Upper lobe of right lung (tissue), 1 donor: ENCODE measurements around the gene ANTKMT. TPM values are rescaled to one million over a fixed set of nuclear protein-coding genes. Genes with fewer than 3 reads are reported as not detected.

ENCODE experiments used
- ATAC-seq: fragments of 200-7000 bp; cut with Tn5 transposase; one replicate; pipeline ENCODE4 v1.9.1; 2020; ENCODE audit warnings: mild to moderate bottlenecking, moderate library complexity
- DNase-seq: peaks from one replicate; pipeline ENCODE4 v3.0.0-alpha.2; 2020
- H3K27ac ChIP-seq: fragments of 200-600 bp; one replicate; pipeline ENCODE4 v1.8.0; 2022
- H3K27me3 ChIP-seq: fragments of 200-600 bp; one replicate; pipeline ENCODE4 v1.8.0; 2022; ENCODE audit warnings: mild to moderate bottlenecking
- H3K36me3 ChIP-seq: fragments of 200-600 bp; one replicate; pipeline ENCODE4 v1.8.0; 2022
- H3K4me1 ChIP-seq: fragments of 200-600 bp; one replicate; pipeline ENCODE4 v1.8.0; 2022
- H3K4me3 ChIP-seq: fragments of 200-600 bp; one replicate; pipeline ENCODE4 v1.8.0; 2022; ENCODE audit warnings: mild to moderate bottlenecking
- H3K9me3 ChIP-seq: fragments of 200-600 bp; one replicate; pipeline ENCODE4 v1.8.0; 2022
- intact Hi-C: fragments of 100-400 bp; cut with DNase I; formaldehyde crosslinking; loops from one replicate; pipeline ENCODE4 v1.11.0; 2022
- total RNA-seq: library from RNA; stranded (reverse); fragmentation: NEBNext Ultra II Directional; extraction: Animal tissue kit (Norgen Biotek cat#: 25700); gene quantifications from one replicate; pipeline ENCODE4 v1.2.1, GENCODE V29; 2021
- TF ChIP-seq, protein P1 (sequence below): fragments of 200-600 bp; IDR thresholded peaks from one replicate; pipeline ENCODE4 v1.8.0; 2022; ENCODE audit warnings: antibody characterized with exemption
- donor health status: DM: no; HTN: yes; CAD: no; lungs with severe emphysema.

Gene ANTKMT
- total RNA-seq, 1 donor from 2014 or later = 30.5 TPM

DNA sequence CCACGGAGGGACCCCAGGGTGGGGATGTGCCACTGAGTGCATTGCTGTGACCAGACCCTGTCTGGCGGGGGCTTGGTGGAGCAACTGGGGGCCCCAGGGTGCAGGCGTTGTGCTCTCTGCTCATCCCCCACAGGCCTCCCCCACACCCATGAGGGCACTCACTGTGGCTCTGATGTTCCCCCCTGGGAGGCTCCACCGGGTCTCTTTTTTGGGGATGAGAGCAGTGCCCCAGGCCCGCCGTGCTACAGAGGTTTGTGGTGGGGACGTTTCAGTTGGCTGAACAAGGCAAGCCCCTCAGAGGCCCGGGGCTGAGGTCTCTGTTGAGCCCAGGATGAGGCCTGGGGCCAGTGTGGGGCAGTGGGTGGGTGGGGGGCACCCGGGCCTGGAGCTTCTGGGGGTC, 2.7 kb downstream of the ANTKMT start:
- ATAC-seq (no peak), DNase-seq (no peak)
- Histone ChIP-seq H3K4me1 (peaks cover 35% of the 10 kb centered on the region), H3K9me3 (no peaks in the 10 kb centered on the region), H3K4me3 (no peak overlapping the region), H3K36me3 (no peaks in the 10 kb centered on the region), H3K27me3 (peaks cover 16% of the 10 kb centered on the region), H3K27ac (no peak overlapping the region)
- TF ChIP-seq, protein P1, sequence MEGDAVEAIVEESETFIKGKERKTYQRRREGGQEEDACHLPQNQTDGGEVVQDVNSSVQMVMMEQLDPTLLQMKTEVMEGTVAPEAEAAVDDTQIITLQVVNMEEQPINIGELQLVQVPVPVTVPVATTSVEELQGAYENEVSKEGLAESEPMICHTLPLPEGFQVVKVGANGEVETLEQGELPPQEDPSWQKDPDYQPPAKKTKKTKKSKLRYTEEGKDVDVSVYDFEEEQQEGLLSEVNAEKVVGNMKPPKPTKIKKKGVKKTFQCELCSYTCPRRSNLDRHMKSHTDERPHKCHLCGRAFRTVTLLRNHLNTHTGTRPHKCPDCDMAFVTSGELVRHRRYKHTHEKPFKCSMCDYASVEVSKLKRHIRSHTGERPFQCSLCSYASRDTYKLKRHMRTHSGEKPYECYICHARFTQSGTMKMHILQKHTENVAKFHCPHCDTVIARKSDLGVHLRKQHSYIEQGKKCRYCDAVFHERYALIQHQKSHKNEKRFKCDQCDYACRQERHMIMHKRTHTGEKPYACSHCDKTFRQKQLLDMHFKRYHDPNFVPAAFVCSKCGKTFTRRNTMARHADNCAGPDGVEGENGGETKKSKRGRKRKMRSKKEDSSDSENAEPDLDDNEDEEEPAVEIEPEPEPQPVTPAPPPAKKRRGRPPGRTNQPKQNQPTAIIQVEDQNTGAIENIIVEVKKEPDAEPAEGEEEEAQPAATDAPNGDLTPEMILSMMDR = no peak
- intact Hi-C loops = no loop called here

DNA sequence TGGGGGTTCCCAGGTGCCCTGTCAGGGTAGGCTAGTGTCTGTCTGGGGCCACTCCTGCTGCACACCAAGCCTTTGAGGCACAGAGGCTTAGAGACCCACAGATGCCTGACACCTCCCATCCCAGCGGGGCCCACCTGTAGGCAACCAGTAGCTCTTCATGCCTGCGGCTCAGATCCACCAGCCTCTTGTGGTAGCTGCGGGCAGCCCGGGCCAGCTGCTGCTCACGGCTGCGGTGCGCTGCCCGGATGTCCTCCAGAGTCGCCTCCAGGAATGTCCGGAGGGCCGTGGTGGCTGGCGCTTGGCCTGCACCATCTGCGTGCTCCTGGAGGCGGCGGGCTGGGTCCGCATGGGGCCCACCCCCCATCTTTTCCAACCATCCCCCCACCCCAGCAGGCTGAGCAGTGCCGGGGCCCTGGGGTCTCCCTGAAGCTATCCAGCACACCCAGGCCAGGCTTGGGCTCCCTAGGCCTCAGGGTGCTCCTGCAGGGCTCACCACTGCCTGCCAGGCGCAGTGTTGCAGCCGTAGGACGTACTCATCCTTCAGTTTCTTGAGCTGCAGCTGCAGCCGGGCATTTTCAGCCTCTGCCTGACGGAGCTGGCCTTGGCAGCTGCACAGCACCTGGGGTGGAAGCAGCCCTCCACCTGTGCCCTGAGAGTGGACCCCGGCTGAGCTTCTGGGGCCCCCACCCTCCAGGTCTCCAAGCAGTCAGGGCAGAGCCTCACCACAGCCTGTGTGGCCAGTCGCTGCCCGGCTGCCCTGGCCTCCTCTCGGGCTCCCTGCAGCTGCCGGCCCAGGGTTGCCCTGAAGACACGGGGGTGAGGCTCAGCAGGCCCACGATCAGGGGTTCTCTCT, 3.5 kb downstream of the ANTKMT start:
- Histone ChIP-seq H3K4me1 (peaks cover 36% of the 10 kb centered on the region), H3K4me3 (no peak overlapping the region), H3K27ac (no peak overlapping the region), H3K9me3 (no peaks in the 10 kb centered on the region), H3K36me3 (no peaks in the 10 kb centered on the region), H3K27me3 (peaks cover 16% of the 10 kb centered on the region)
- DNase-seq = no peak
- ATAC-seq = no peak
- TF ChIP-seq, protein P1 = no peak
- intact Hi-C loops = no loop called here

- intact Hi-C loops = no loop called here
- Histone ChIP-seq H3K36me3 (no peaks in the 10 kb centered on the region), H3K4me1 (peaks cover 31% of the 10 kb centered on the region), H3K4me3 (no peak overlapping the region), H3K27me3 (peaks cover 16% of the 10 kb centered on the region), H3K27ac (no peak overlapping the region), H3K9me3 (no peaks in the 10 kb centered on the region)
- TF ChIP-seq, protein P1 = no peak
- ATAC-seq (no peak), DNase-seq (no peak)
Measured at GRCh38 chr16:725041-725376, 4.1 kb downstream of the ANTKMT start.

DNA sequence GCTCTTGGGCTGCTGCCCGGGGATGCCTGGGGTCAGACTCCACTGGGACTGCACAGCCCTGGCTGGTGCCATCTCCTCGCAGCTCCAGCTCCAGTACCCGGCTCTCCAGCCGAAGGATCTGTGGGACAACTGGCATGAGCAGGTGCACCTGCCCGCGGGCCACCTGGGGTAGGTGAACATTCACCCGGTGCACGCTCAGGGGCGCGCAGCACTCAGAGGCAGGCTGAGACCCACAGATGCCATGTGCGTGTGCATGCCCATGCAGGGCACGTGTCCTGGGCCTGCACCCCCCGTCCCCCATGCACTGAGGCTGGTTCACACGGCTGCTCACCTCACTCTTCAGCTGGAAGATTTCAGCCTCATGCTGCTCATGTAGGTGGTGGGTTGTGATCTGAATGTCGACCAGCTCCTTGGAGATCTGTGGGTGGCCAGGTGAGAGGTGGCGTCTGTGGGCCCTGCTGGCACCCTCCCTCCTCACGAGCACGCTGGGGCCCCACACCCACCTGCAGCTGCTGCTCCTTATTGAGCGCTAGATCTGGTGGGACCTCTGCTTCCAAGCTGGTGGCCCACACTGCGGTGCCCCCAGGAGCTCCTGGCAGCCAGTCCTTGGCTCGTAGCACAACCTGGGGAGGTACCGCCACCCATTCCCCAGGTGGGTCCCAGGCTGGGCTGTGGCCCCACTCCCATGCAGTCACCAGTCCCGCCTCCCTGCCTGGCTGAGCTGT, 4.7 kb downstream of the ANTKMT start:
- Histone ChIP-seq H3K27ac (no peak overlapping the region), H3K4me1 (peaks cover 27% of the 10 kb centered on the region), H3K4me3 (no peak overlapping the region), H3K36me3 (no peaks in the 10 kb centered on the region), H3K9me3 (no peaks in the 10 kb centered on the region), H3K27me3 (peaks cover 16% of the 10 kb centered on the region)
- TF ChIP-seq, protein P1 = no peak
- DNase-seq (no peak), ATAC-seq (no peak)
- intact Hi-C loops = no loop called here

DNA sequence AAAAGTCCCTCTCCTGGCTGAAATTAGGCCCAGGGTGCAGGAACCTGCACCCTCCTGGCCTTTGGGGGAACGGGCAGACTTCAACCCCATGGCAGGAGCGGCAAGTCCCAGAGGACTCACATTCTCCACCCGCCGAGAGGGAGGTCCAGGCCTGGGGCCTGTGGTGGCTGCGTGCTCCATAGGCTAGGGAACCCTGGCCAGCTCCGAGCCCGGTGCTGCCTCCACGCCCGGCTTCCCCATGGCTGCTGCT, 5.2 kb downstream of the ANTKMT start:
- peaks cover 27% of the 10 kb centered on the region for H3K4me1 ChIP-seq
- no peak overlapping the region for H3K27ac ChIP-seq
- no peaks in the 10 kb centered on the region for H3K36me3 ChIP-seq
- H3K4me3 ChIP-seq = peak overlapping the region; percentile 58
- intact Hi-C loops = no loop called here
- TF ChIP-seq, protein P1 = no peak
- no peaks in the 10 kb centered on the region for H3K9me3 ChIP-seq
- ATAC-seq = no peak
- peaks cover 16% of the 10 kb centered on the region for H3K27me3 ChIP-seq
- DNase-seq = no peak
